Measurements from ENCODE around the gene TM4SF1.

DNA sequence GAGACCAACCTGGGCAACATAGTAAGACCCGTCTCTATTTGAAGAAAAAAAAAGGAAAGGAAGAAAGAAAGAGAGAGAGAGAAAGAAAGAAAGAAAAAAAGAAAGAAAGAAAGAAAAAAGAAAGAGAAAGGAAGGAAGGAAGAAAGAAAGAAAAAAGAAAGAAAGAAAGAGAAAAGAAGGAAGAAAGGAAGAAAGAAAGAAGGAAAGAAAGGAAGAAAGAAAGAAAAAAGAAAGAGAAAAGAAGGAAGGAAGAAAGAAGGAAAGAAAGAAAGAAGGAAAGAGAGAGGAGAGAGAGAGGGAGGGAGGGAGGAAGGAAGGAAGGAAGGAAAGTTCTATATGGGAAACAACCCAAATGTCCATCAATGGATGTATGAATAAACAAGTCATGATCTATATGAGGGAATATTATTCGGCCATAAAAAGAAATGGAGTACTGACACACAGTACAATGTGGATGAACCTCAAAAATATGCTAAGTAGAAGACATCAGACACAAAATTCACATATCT lies 28.8 kb upstream of the TM4SF1 start:
- TF ChIP-seq POLR2A (IDR thresholded peaks at IDR 0.05; ENCODE audit: low read length) (no peak), GATA1 (IDR thresholded peaks at IDR 0.05; ENCODE audit: low read depth, low read length) (no peak)

Measured in erythroblast (primary cell).